Spleen (tissue), 3 donors: ENCODE measurements around the gene GUCY1A2.
"Not testable (repeated sequence)": the region's sequence is repeated elsewhere in the genome, so short reads cannot be mapped to it uniquely, and the experiment has no call there.

ENCODE experiments used
- POLR2A ChIP-seq, 3 donors: fragments of 450-650 bp; IDR thresholded peaks; one replicate each; pipeline ENCODE4 v1.5.1; 2017; ENCODE audit warnings: antibody characterized with exemption in 3 of 3, mild to moderate bottlenecking in 1 of 3
- POLR2AphosphoS5 ChIP-seq, 3 donors: sonication (generic); formaldehyde crosslinking; IDR thresholded peaks; one replicate each; pipeline ENCODE4 v1.5.1; 2017; ENCODE audit warnings: antibody characterized with exemption in 3 of 3

DNA sequence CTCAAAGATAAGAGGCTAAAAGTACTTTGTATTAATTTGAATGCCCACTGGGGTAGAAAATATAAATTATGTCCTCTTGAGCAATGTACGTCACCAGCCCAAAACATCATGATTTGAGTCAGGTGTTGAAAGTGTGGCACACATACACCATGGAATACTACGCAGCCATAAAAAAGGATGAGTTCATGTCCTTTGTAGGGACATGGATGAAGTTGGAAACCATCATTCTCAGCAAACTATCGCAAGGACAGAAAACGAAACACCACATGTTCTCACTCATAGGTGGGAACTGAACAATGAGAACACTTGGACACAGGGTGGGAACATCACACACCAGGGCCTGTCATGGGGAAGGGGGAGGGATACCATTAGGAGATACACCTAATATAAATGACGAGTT is 134.6 kb downstream of the GUCY1A2 start:
- not testable (repeated sequence) for TF ChIP-seq POLR2AphosphoS5, POLR2A (IDR thresholded peaks at IDR 0.05)
